Measurements from ENCODE around the gene COL5A1.

- TF ChIP-seq POLR2A (IDR thresholded peaks at IDR 0.05) (no peak), EP300 (IDR thresholded peaks at IDR 0.05; ENCODE audit: low read depth) (no peak)
- TF ChIP-seq, protein P1, sequence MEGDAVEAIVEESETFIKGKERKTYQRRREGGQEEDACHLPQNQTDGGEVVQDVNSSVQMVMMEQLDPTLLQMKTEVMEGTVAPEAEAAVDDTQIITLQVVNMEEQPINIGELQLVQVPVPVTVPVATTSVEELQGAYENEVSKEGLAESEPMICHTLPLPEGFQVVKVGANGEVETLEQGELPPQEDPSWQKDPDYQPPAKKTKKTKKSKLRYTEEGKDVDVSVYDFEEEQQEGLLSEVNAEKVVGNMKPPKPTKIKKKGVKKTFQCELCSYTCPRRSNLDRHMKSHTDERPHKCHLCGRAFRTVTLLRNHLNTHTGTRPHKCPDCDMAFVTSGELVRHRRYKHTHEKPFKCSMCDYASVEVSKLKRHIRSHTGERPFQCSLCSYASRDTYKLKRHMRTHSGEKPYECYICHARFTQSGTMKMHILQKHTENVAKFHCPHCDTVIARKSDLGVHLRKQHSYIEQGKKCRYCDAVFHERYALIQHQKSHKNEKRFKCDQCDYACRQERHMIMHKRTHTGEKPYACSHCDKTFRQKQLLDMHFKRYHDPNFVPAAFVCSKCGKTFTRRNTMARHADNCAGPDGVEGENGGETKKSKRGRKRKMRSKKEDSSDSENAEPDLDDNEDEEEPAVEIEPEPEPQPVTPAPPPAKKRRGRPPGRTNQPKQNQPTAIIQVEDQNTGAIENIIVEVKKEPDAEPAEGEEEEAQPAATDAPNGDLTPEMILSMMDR (IDR thresholded peaks at IDR 0.05), result no peak
Observed at GRCh38 chr9:134687556-134687955, 46.0 kb downstream of the COL5A1 start.
